ENCODE measurements around the gene KIRREL3.

KIRREL3 gene

DNA sequence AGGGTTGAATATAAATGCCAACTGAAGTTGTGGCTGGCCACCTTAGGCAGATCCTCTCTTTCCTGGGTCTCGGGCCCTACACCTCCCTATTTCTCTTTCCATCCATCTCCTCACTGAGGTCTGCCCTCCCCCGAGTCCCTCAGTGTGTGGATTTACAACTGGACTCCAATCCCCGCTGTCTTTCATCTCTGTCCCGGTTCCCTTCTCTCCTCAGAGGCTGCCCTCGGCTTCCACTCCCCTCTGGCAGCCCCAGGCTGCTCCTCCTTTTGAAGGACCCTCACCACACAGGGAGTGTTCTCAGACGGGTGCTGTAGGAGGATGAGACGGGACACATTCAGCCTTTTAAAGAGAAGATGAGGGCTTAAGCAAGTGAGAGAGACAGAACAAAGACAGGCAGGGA, 478.0 kb downstream of the KIRREL3 start:
- no peak for DNase-seq

DNA sequence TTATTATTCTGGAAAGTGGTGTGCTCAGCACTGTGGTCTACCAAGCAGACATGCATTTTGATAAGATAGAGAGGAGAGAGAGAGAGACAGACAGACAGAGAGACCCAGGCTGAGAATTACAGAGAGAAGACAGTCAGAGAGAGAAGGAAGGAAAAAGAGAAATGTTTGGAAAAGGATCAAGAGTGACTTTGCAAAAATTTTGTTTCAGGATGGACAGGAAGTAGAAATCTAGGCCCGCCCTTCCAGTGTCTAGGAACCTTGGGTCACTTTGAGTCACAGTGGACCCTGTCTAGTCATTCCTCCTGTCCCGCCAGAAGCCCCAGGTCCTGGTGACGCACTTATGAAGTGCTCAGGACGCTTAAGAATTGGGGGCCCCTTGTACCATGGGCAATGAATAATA, 478.4 kb downstream of the KIRREL3 start:
- DNase-seq = no peak

DNA sequence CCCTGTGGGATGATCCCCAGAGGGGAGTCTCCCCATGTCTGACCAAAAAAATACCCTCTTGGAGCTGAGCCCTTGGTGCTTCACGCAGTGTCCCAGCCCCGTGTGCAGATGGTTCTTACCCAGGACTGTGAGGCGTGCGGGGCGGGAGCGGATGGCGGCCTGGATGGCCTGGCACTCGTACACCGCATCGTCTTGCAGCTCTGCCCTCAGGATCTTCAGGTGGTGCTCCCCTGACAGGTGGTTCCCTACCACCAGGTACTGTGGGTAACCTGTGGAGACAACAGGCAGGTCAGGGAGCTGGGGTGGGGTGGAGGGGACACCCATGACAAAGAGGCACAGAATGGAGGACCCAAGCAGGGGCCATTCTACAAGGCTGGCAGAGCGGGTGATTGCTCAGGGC, 479.4 kb downstream of the KIRREL3 start:
- no peak for DNase-seq

DNA sequence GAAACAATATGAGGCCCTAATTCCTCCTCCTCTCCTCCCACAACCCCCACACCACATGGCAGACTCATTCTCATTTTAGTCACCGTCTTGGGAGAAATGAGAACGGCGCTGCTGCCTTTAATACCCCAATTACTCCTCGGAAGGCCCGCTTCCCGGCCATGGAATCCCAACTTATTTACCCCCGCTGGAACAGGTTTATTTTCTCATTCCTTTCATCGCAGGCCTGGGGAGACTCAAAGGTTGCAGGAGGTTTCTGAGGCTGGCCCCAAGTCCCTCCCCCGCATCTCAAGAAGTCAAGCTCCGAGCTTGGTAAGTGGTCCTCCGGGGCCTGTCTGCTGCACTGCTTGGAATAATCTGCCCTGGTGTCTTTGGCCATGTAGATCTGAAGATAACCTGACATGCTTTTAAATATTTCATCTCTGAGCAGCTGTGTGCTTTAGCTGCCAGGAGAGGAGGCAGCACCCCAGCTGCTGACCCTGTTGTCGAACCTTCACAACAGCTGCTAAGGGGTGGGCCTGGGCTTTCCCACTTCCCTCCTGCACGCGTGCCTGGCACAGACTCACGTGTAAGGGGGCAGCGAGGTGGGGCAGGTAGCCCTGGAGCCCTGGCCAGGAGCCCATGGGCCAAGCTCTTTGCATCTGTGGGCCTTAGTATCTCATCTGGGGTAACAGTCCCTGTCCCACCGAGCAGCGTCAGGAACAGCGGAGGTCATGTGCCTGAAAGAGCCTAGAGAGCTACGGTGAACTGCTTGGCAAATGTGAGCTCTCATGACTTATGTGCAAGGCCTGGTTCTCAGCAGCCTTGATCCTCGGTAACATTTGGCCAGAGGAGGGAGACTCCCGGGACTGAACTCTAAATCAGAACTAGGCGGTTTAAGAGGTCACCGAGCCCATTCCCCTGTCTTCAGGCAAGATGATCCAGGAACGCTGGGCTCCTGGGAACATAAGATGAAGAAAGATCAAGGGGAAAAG, 480.5 kb downstream of the KIRREL3 start:
- DNase-seq = no peak

DNA sequence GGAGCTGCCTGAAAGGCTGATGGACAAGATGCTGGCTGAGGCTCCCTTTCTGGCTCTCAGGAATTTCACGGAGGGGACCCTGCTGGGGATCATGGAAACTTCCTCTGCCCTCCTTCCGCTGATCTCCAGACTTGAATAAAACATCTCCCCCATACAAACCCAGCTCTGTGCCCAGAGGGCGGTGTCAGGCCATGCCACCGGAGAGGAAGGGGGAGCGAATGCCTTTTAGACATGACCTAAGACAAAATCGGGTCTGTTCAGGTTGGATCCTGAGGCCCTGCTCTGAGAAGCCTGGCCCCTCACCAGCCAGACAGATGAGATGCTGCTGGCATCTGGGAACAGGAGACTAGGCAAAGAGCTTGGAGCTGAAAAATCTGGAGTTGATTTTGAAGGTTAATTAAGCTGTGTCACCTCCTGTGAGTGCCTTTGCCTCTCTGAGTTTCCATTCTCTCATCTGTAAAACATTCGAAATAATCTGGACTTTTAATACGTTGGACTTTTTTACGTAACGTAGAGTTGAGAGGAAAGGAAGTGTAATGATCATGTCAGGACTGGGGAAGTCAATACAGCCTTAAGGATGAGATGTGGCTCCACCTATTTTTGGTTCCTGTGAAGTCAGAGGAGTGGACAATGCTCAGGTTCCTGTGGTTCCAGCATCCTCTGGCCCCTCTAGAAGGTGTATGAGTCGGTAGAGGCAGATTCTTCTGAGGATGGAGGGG, 481.4 kb downstream of the KIRREL3 start:
- no peak for DNase-seq

DNA sequence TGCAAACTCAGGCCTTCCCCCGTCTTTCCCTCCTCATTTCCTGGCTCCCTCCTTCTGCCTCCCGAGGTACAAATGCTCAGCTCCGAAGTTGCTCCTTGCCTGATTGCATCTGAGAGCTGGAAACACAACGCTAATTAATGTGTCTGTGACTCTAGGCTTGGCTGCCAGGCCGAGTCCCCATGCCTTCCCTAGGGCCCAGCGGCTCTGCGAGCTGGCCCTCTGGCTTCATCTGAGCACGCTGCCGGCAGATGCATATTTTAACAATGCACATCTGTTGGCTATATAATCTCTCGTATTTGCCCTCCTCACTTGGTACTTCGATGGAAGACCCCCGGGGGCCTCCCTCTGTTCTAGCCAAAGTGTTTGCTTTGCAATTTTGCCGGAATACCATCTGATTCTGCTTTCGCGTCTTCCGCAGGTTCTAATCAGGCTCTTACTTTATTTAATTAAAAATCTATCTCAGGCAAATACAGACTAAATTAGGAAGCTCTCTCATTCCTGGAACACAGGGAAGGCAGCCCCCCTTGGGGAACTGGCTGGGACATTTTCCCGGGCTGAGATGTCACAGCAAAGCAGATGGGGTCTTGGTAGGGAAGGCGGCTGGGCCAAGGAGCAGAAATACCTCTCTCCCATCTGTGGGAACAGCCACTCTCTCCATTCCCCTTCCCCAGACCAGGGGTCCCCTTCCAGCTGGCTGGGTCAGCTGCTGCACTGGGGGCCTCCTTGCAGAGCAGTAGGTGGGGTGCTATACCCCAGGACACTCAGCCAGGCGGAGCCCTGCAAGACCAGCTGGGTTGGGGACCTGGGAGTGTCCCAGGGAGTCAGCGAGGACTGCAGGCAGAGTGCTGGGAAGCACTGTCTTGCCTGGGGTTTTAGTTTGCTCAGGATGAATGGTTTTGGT, 482.2 kb downstream of the KIRREL3 start:
- no peak for DNase-seq

DNA sequence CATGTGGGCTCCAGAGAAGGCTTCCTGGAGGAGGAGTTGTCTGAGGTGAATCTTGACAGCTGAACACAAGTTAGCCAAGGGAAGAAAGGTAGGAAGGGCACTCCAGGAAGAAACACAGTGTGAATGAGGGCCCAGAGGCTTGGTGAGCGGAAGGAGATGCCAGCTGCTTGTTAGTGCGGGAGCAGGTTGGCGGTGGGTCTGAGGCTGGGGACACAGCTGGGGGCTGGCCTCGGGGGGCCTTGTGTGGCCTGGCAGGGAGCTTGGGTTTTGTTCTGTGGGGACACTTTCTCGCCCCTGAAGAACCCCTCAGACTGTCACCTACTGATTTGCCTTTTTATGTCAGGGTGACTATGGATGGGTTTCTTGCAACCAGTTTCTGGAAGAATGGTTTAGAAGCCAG, 485.1 kb downstream of the KIRREL3 start:
- DNase-seq = no peak

DNA sequence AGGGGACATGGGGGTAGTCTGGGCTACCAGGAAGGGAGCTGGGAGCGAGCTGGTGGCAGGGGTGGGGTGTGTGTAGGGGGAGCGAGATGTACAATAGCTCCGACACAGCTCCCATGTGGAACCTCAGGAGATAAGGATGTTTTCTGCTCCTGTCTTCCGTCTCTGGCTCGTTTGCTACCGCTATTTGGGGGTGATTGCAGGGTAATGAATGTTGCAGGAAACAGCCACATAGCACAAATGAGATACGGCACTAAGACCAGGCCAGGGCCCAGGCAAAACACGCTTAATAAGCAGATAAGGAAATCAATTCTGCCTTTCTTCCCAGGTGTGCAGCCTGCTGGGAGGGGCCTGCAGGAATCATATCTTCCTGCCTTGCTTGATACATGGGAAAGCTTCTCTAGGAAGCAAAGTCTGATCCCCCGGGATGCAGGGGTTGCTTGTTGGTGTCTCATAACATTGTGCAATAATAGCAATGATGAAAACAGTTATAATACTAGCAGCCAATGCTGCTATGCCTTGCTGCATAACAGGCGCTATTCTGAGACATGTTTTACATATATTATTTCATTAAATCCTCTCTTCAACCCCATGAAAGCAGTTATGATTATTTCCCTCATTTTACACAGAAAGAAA, 486.4 kb downstream of the KIRREL3 start:
- DNase-seq = no peak

DNA sequence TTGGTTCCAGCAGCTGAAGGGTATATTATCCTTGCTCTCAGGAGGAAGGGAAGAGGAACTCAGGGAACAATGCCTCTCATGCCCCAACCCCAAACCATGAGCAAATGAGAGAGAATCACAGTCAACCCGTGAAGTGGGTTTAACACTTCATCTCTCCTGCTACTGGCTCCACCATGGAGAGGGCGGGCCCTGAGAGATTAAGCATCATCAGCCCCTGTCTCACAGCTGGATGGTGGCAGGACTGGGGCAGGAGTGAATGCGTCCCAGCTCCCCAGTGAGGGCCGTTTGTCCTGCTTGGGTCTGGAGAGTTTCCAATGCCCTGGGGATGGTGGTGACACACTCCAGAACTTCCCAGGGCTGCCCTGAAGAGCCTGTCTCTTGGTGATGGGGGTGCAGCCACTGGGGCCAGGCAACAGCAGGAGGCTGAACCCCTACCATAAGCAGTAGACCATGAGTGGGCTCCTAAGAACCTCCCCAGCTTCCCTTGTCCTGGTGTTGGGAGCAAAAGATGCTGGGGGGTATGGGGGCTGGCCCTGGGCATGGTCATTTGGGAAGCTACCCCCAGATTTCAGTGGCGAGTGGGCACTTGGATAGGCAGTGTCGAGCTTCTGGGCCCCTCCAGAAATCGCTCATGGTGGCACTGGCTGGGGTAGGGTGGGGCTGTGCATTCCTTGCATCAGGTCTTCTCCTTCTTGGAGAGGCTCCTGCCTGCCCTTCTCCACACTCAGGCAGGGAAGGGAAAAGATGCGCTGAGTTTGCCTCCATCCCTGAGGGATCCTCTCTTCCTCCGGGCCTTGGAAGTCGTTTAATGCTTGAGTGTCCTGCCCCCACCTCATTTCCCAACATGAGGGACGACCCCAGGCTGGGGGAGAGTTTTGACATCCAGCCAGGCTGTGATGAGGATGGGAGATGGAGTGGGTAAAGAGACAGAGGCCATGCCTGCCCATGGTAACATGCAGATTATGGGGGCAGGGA, 487.5 kb downstream of the KIRREL3 start:
- no peak for DNase-seq

DNA sequence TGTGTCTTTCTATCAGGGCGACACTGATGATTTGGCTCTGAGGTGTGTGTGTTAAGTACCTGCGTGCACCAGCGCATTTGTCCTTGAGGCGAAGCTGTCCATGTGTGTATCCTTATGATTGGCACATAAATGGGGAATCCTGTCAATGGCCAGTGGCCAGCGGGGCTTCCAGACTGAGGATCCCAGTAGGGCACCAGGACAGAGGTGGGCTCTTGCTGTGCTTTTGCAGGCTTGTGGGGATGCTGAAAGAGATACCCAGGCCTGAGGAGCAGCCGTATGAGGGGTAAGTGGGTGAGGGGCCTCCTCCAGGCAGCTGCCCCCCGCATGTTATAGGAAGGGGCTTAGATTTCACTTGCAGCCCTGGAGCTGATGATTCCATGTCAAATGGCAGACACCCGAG, 488.3 kb downstream of the KIRREL3 start:
- no peak for DNase-seq

DNA sequence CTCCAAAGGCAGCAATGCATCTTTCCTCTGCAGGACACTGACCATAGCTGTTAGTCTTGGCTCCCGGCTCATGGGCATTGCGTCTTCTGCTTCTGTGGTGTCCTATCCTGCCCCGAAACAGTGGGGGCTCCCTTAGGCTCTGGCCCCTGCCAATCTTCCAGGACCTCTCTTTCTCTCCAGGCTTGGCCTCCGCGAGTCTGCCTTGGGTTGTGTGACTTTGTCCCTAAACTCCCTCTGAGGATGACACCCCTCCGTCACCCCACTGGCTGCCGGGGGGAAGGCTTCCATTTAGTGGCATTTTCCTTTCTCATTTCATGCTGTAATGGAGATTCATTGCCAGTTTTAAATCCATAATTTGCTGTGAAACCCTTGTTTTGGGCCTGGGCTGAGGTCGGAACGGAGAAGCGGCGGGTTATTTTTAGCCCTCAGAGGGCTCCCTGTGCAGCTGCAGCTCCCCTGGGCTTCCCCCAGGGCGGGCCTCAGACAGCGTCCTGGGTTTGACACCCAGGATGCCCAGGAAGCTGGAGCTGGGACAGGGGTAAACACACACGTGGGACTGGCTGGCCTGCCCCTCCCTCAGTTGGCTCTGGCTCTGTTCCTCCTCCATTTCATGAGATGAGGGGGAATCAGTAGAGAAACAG, 489.0 kb downstream of the KIRREL3 start:
- no peak for DNase-seq

DNA sequence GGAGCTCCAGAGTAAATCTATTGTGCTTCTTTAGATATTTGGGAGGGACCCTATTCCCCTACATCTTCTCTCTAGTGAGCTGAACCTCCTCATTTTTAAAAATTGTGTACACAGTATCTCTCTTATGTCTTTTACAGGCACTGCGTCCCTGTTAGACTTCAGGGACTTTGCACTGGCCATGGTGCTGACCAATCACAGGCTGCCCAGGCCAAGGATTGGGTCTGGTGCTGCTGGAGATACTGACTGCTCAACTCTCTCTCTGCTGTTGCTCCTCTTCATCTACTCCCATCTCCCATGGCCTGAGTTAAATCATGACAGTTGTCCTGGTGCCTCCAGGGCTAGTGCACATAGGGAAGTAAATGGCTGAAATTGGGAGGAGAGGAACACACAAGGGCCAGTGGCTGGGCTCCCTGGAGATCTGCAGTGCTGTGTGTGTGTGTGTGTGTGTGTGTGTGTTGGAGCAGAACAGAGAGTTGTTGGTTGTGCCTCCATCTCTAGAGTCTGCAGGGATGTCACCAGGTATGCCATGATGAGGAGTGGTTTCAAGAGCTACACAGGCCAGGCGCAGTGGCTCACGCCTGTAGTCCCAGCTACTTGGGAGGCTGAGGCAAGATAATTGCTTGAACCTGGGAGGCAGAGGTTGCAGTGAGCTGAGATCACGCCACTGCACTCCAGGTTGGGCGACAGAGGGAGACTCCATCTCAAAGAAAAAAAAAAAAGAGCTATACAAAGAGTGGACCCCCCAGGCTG, 489.8 kb downstream of the KIRREL3 start:
- DNase-seq = no peak

DNA sequence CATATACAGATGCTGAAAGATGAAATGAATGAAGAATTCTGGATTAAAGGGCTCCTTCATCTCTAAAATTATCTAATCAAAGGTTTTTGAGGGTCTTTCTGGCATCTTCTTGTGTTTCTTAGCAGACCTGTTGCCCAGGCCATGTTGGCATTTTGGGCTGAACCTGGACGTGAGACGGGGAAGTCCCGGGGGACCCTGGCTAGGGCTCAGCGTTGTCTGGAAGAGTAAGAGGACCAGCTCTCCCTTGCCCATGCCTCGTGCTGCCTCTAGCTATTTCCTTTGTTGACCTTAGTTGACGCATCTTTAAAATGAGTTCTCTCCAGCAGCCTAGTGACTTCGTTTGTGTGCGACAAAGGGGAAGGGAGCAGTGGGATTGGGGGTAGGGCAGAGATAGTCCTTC, 492.9 kb downstream of the KIRREL3 start:
- DNase-seq = no peak

DNA sequence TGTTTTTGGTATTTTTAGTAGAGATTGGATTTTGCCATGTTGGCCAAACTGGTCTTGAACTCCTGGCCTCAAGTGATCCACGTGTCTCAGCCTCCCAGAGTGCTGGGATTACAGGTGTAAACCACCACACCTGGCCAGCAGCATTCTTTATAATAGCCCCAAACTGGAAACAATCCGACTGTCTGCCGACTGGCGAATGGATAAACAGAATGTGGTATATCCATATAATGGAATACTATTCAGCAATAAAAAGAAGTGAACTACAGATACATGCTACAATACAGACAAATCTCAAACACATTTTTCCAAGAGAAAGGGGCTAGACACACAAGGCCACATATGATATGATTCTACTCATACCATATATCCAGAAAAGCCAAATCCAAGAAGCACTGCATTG, 493.8 kb downstream of the KIRREL3 start:
- no peak for DNase-seq

DNA sequence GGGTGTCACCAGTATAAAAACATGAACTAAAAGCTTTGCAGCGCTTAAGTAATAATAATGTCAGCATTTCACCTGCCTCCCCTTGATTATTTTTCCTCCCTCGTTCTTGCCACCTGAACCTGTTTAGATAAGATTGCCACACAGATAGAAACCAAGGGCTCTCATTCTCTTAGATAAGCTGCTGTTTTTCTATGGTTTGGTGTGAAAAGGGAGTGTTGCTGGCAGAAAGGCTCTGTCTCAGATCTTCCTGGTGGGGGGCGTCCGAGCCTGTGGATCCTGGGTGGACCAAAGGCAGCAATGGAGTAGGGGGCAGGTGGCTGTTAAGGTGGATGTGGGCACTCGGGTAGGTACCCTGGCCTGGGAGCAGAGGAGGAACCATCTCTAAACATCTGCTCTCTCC, 497.6 kb downstream of the KIRREL3 start:
- no peak for DNase-seq

DNA sequence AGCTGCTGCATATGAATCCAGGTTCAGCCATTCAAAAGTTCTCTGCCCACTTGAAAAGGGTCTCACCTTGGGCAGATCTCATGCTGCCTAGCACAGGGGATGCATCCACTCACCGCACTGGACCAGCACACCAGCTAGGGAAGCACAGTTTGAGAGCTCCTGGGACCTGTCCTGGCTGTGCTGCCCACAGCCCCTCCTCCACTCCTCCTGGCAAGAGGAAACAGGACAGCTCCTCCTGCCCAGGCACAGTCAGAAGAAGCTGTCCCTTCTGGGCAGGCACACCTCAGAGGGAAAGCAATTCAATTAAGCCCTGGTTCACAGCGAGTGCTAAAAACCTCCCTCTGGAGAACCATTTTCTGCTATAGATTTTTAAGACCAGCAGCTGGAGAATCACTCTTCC, 498.4 kb downstream of the KIRREL3 start:
- no peak for DNase-seq

DNA sequence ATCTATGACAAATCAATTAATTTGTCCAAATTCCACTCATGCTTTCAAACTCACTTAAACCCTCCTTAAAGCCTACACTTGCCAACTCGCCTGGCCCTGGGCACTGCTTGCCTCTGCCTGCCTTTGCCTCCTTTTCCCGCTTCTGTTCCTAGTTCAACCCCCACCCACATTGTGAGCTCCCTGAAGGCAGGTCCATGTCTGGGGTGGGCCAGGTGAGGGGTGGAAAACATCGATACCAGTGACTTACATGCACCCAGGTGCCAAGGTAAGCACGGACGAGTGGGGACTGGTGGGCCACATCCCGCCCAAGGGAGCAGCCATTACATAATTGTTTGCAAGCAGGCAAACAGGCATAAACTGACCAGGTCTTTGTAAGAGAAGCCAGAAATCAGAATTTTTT, 498.9 kb downstream of the KIRREL3 start:
- DNase-seq = no peak

DNA sequence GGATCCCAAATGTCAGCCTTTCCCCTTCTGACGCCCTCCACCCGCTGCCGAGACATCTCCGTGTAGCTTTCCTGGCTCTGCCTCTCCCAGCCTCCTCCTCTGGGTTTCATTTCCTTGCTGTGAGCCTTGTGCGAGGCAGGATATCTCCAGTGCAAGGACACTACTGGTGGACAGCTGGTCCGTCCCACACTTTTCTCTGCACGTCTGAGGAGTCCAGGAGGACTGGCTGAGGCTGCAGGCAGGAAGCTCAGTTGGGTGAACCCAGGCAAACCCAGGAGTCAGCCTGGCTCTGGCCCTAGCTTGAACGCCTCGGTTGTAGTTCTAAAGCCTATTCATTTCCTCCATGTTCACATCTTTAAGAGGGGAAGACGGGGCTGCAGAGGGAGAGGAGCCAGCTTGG, 499.6 kb downstream of the KIRREL3 start:
- DNase-seq = no peak

DNA sequence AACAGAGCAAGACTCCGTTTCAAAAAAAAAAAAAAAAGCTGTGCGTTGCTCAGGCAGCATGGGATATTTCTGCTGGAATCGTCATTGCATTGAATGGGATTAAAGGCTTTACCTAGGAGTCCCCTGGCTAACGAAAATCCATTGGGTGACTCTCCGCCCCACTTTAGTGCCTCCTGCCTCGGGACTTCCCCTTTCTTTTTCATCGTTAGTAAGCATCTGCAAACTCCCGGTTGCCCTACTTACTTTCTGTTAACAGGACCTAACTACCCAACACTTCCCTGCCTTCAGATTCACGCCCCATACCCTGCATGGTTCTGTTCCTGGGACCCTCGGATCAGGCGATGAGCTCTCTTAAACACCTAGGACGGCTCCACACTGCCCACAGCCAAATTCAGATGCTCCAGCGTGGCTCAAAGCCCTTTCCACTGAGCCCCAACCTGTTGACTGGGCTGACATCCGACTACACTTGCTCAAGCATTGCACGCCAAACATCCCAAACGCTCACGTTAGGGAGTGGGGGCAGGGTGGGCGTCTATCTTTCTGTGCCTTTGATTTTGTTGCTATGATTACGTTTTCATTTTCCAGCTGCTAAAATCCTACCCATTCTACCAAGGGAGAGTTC, 501.3 kb downstream of the KIRREL3 start:
- DNase-seq = no peak

DNA sequence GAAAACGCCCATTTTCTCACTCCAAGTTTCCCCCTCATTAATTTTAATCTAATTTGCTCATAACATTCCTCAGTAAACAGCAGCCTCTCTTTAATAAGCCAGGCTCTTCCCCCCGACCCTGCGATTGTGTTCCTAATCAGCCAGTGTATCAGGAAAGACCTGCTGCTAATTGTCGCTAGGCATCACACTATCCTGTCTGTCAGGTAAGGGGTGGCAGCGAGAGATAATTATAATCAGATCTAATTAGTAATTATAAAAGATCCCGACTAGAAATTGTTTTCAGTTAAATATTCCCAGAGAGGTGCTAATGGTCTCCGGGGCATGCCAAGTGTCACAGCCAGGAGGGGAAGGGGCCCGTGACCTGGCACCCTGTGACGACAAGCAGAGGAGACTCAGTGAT, 502.3 kb downstream of the KIRREL3 start:
- DNase-seq = no peak
